MCF 10A (cell line): ENCODE measurements around the gene MBD1. TPM values are rescaled to one million over a fixed set of nuclear protein-coding genes. Genes with fewer than 3 reads are reported as not detected.
"Not testable (repeated sequence)": the region's sequence is repeated elsewhere in the genome, so short reads cannot be mapped to it uniquely, and the experiment has no call there.

Source experiments
- BruUV-seq: library from RNA; stranded (reverse); fragments of 400-500 nt; replicated peaks from 2 replicates; lab custom pipeline; 2021; lab: Mats Ljungman, UMichigan
- CTCF ChIA-PET: fragments of 300-600 bp; sonication (Branson Sonifier 250); formaldehyde crosslinking; extraction: SDS; loops from one replicate; lab custom pipeline; 2021; ENCODE audit warnings: antibody characterized with exemption, inconsistent platforms; lab: Yijun Ruan, JAX
- POLR2A ChIA-PET: fragments of 300-600, 350-650 bp; sonication (Branson Sonifier 250); formaldehyde crosslinking; extraction: SDS; loops from one replicate; lab custom pipeline; 2020; ENCODE audit warnings: antibody characterized with exemption, inconsistent platforms; lab: Yijun Ruan, JAX
- DNase-seq: peaks from one replicate; pipeline ENCODE4 v3.0.0-alpha.2; 2018; ENCODE audit not compliant: unreplicated experiment
- H3K27ac Mint-ChIP-seq: one replicate; pipeline ENCODE4 v1.8.0; 2022; ENCODE audit warnings: mild to moderate bottlenecking, low read depth, mixed read lengths; ENCODE audit not compliant: unreplicated experiment
- H3K27me3 Mint-ChIP-seq: one replicate; pipeline ENCODE4 v1.8.0; 2022; ENCODE audit warnings: mixed read lengths; ENCODE audit not compliant: insufficient read depth, unreplicated experiment
- H3K36me3 Mint-ChIP-seq: one replicate; pipeline ENCODE4 v1.8.0; 2022; ENCODE audit warnings: mild to moderate bottlenecking, moderate library complexity, mixed read lengths; ENCODE audit not compliant: insufficient read depth, unreplicated experiment
- H3K4me1 Mint-ChIP-seq: one replicate; pipeline ENCODE4 v1.8.0; 2022; ENCODE audit warnings: mixed read lengths; ENCODE audit not compliant: insufficient read depth, unreplicated experiment
- H3K4me3 Mint-ChIP-seq: one replicate; pipeline ENCODE4 v1.8.0; 2022; ENCODE audit warnings: mild to moderate bottlenecking, moderate library complexity, mixed read lengths; ENCODE audit not compliant: unreplicated experiment
- H3K9me3 Mint-ChIP-seq: one replicate; pipeline ENCODE4 v1.8.0; 2022; ENCODE audit warnings: mixed read lengths; ENCODE audit not compliant: unreplicated experiment
- CTCF ChIP-seq: fragments of 200-600 bp; IDR thresholded peaks from one replicate; pipeline ENCODE4 v1.8.0; 2022; ENCODE audit warnings: antibody characterized with exemption, mild to moderate bottlenecking; ENCODE audit not compliant: unreplicated experiment
- intact Hi-C: fragments of 100-400 bp; cut with micrococcal nuclease; formaldehyde crosslinking; loops from 2 replicates; pipeline ENCODE4 v1.14.1; 2022
- total RNA-seq: library from RNA; stranded (reverse); gene quantifications from 2 replicates; pipeline ENCODE4 v1.2.3, GENCODE V29; 2022

MBD1 gene
- total RNA-seq, 1 experiment from 2014 or later, result 203 TPM

- H3K4me3 Mint-ChIP-seq, result no peak overlapping the region
- H3K27ac Mint-ChIP-seq, result no peak overlapping the region
- intact Hi-C loops, result no loop called here
- H3K27me3 Mint-ChIP-seq, result no peaks in the 10 kb centered on the region
- BruUV-seq, result no TSS peak
- POLR2A ChIA-PET, result no interaction called here
- H3K9me3 Mint-ChIP-seq, result no peaks in the 10 kb centered on the region
- H3K36me3 Mint-ChIP-seq, result no peaks in the 10 kb centered on the region
- CTCF ChIA-PET, result interaction anchor here (0.7 kb wide), 1 partner anchor 41 kb away, joined by 4 read pairs; no protein-coding TSS in a partner anchor
- no peak for TF ChIP-seq CTCF
- no peak for DNase-seq
- no peaks in the 10 kb centered on the region for H3K4me1 Mint-ChIP-seq
Measured at GRCh38 chr18:50293039-50293438, 11.7 kb upstream of the MBD1 start.

- H3K36me3 Mint-ChIP-seq, result peaks cover 25% of the 10 kb centered on the region
- intact Hi-C loops, result no loop called here
- no peaks in the 10 kb centered on the region for H3K27me3 Mint-ChIP-seq
- H3K4me1 Mint-ChIP-seq, result peaks cover 23% of the 10 kb centered on the region
- TF ChIP-seq CTCF, result no peak
- ChIA-PET POLR2A (interaction anchor here (0.7 to 3.1 kb wide), 6 partner anchors 18 to 145 kb away, joined by 3 to 36 read pairs (median 4); no protein-coding TSS in a partner anchor), CTCF (interaction anchor here (0.6 to 2.3 kb wide), 2 partner anchors 68 to 244 kb away, joined by 3 to 14 read pairs; no protein-coding TSS in a partner anchor)
- no TSS peak for BruUV-seq
- no peak for DNase-seq
- no peaks in the 10 kb centered on the region for H3K9me3 Mint-ChIP-seq
- peak overlapping the region; percentile 86 for H3K4me3 Mint-ChIP-seq
- no peak overlapping the region for H3K27ac Mint-ChIP-seq
Measured at GRCh38 chr18:50289108-50289443, 7.8 kb upstream of the MBD1 start.

GRCh38 chr18:50288348-50289107 lies 7.2 kb upstream of the MBD1 start:
- Mint-ChIP-seq H3K27ac (peak overlapping the region; percentile 90), H3K4me3 (peak overlapping the region; percentile 86), H3K36me3 (peaks cover 29% of the 10 kb centered on the region), H3K4me1 (peaks cover 28% of the 10 kb centered on the region)
- CTCF ChIA-PET, result interaction anchor here (0.6 to 2.3 kb wide), 4 partner anchors 18 to 71 kb away, joined by 3 to 14 read pairs (median 5); no protein-coding TSS in a partner anchor
- POLR2A ChIA-PET, result interaction anchor here (0.7 to 3.1 kb wide), 10 partner anchors 17 to 139 kb away, joined by 3 to 36 read pairs (median 3); partner anchors contain the start of gene SKA1
- H3K27me3 Mint-ChIP-seq, H3K9me3 Mint-ChIP-seq, BruUV-seq, intact Hi-C loops, DNase-seq: not testable (repeated sequence)

GRCh38 chr18:50287441-50288347 lies 6.4 kb upstream of the MBD1 start, which contains the start of gene CXXC1:
TSS of gene CXXC1 (minus strand) at chr18:50287692. CDS start at chr18:50287589, 103 bp downstream.
- no TSS peak for BruUV-seq
- H3K4me3 Mint-ChIP-seq, result peak within 1 kb of the TSS; percentile 86
- H3K36me3 Mint-ChIP-seq, result peaks cover 36% of the 10 kb centered on the region
- DNase-seq, result peak; percentile 99
- intact Hi-C loops, result loop anchor here (1.0 to 2.0 kb wide), 2 partner anchors 21 to 57 kb away; no protein-coding TSS in a partner anchor
- no peaks in the 10 kb centered on the region for H3K27me3 Mint-ChIP-seq
- H3K9me3 Mint-ChIP-seq, result no peaks in the 10 kb centered on the region
- POLR2A ChIA-PET, result interaction anchor here (0.7 to 3.1 kb wide), 8 partner anchors 18 to 140 kb away, joined by 3 to 36 read pairs (median 4); partner anchors contain the start of gene SKA1
- peak; percentile 30 for TF ChIP-seq CTCF
- H3K27ac Mint-ChIP-seq, result peak within 1 kb of the TSS; percentile 90
- CTCF ChIA-PET, result interaction anchor here (0.9 to 2.3 kb wide), 3 partner anchors 20 to 70 kb away, joined by 5 to 14 read pairs (median 5); no protein-coding TSS in a partner anchor
- peaks cover 33% of the 10 kb centered on the region for H3K4me1 Mint-ChIP-seq
